Hematopoietic multipotent progenitor cell (in vitro differentiated cells): Measurements from ENCODE around the gene RNPS1. TPM values are rescaled to one million over a fixed set of nuclear protein-coding genes. Genes with fewer than 3 reads are reported as not detected.

Experiments used
- DNase-seq, 3 donors: peaks; one replicate each; pipeline ENCODE4 v3.0.0-alpha.2; 2011 to 2015; ENCODE audit warnings: low read depth in 2 of 3, low spot score in 2 of 3
- small RNA-seq: library from RNA; depleted of rRNA; stranded (forward); fragments of <200 nt; gene quantifications from one replicate; pipeline ENCODE3, GENCODE V24; 2012
- total RNA-seq: library from RNA; depleted of rRNA; stranded (reverse); fragments of >200 nt; gene quantifications from one replicate; pipeline ENCODE4 v1.2.3, GENCODE V29; 2012

Gene RNPS1
- total RNA-seq, 1 donor, result 144 TPM

GRCh38 chr16:2204416-2205103 lies 63.4 kb downstream of the RNPS1 start:
- DNase-seq, result no peak

Small RNAs within 50 kb of the gene (small RNA-seq; reads per million reads assigned to genes)
- 0.20 reads per million for gene MIR3677
- not detected for gene MIR4717

Other genes with a start within 250 kb of the RNPS1 start
- gene NPW, start 248.3 kb downstream of the RNPS1 start, total RNA-seq, result 3.8 TPM
- 8.6 TPM for gene NHERF2, start 241.2 kb downstream of the RNPS1 start, total RNA-seq
- gene NTHL1, start 220.3 kb downstream of the RNPS1 start, total RNA-seq, result 73.2 TPM
- gene TSC2, start 220.1 kb downstream of the RNPS1 start, total RNA-seq, result 71.1 TPM
- gene PKD1, start 132.2 kb downstream of the RNPS1 start, total RNA-seq, result 125 TPM
- 0.27 TPM for gene RAB26, start 119.5 kb downstream of the RNPS1 start, total RNA-seq
- gene TRAF7, start 112.3 kb downstream of the RNPS1 start, total RNA-seq, result 90.5 TPM
- gene CASKIN1, start 71.5 kb downstream of the RNPS1 start, total RNA-seq, result under 0.01 TPM
- gene MLST8, start 62.7 kb downstream of the RNPS1 start, total RNA-seq, result 87.5 TPM
- gene BRICD5, start 57.3 kb downstream of the RNPS1 start, total RNA-seq, result 1.3 TPM
- 12.9 TPM for gene PGP, start 53.3 kb downstream of the RNPS1 start, total RNA-seq
- gene E4F1, start 44.5 kb downstream of the RNPS1 start, total RNA-seq, result 52.0 TPM
- gene DNASE1L2, start 31.7 kb downstream of the RNPS1 start, total RNA-seq, result 0.54 TPM
- 53.9 TPM for gene ECI1, start 16.5 kb downstream of the RNPS1 start, total RNA-seq
- gene ABCA3, start 72.6 kb upstream of the RNPS1 start, total RNA-seq, result 8.1 TPM
- gene CCNF, start 161.3 kb upstream of the RNPS1 start, total RNA-seq, result 4.8 TPM
- gene TEDC2, start 192.0 kb upstream of the RNPS1 start, total RNA-seq, result 6.2 TPM
- gene NTN3, start 203.2 kb upstream of the RNPS1 start, total RNA-seq, result under 0.01 TPM
- gene TBC1D24, start 207.0 kb upstream of the RNPS1 start, total RNA-seq, result 21.5 TPM
- 80.8 TPM for gene ATP6V0C, start 245.8 kb upstream of the RNPS1 start, total RNA-seq